ENCODE results near the gene NDST3.
A peak's percentile ranks its signal among the peaks of the same experiment; 100 is the strongest.

NDST3 gene

DNA sequence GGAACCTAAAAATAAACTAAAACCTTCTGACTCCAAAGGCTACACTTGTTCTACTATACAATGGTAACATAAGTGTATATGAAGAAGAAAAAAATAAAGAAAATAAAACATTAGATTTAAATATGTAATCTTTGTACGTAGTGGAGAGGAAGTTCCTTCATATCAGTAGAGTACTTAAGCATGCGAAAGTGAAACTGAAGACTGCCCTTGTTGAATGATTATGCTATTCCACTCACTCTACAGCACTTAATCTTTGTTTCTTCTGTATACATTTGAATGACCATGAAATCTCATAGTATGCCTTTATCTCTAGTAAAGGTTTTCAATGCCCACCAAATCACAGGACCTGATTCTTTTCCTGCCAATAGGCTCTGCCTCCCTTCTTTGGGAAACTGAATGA is 78.9 kb downstream of the NDST3 start:
- Histone ChIP-seq H3K4me1 (no peaks in the 10 kb centered on the region), H3K9ac (no peak overlapping the region), H3K4me3 (no peak overlapping the region), H4K20me1 (no peaks in the 10 kb centered on the region), H3K27ac (no peak overlapping the region), H3K36me3 (no peaks in the 10 kb centered on the region), H3K4me2 (0 out of 2 replicates have a peak overlapping the region, but pooled peaks have one; percentile 18), H3K27me3 (no peaks in the 10 kb centered on the region), H3K9me3 (no peaks in the 10 kb centered on the region)
- no peak for TF ChIP-seq Cebpa-rat (IDR thresholded peaks at IDR 0.05)

DNA sequence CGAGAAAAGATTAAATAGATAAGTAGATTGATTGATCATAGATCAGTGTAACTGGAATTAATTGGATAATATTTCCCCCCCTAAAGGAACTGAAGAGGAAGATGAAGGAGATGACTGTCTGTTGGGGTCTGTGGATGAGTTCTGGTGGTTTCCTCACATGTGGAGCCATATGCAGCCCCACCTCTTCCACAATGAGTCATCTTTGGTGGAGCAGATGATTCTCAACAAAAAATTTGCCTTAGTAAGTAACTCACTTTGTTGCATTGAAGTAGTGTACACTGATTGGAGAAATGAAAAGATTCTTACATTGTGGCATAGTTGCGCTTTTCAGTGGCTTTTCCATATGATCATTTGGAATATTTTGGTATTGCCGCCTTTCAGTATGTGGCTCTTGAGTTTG is 80.4 kb downstream of the NDST3 start:
- no peak overlapping the region for H3K4me2 ChIP-seq
- H3K9me3 ChIP-seq, result no peaks in the 10 kb centered on the region
- no peaks in the 10 kb centered on the region for H3K4me1 ChIP-seq
- H3K27me3 ChIP-seq, result no peaks in the 10 kb centered on the region
- H3K4me3 ChIP-seq, result no peak overlapping the region
- H3K27ac ChIP-seq, result no peak overlapping the region
- no peaks in the 10 kb centered on the region for H3K36me3 ChIP-seq
- TF ChIP-seq Cebpa-rat (IDR thresholded peaks at IDR 0.05), result no peak
- no peaks in the 10 kb centered on the region for H4K20me1 ChIP-seq
- no peak overlapping the region for H3K9ac ChIP-seq

DNA sequence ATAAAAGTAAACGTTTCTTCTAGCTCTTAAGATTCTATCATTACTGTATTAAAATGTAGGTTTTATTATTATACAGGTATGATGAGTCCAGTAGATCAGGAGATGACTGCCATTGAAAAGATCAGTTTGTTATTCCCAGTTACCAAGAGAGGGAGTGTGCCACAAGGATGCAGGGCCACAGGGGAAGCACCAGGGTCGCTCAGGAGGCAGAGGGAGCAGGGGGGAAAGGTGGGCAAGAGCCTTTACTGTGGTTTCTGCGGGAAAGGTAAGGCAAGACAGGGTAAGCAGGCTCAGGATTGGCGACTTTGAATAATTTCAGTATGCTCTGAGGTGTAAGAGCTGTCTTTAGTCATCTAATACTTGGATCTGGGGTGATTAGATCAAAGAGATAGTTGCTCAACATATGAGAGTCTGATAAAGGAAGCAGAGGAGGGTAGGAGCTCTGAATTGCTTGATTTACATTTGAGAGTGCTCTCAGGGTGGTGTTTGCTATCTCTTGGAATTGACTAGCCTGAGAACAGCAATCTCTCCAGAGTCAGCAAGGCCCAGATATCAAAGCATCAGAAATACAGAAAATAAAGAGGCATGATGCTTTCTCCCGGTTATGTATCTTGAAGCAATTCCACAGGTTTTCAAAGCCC is 86.0 kb downstream of the NDST3 start:
- Histone ChIP-seq H3K36me3 (no peaks in the 10 kb centered on the region), H3K9ac (no peak overlapping the region), H3K27ac (no peak overlapping the region), H3K4me1 (no peaks in the 10 kb centered on the region), H4K20me1 (no peaks in the 10 kb centered on the region), H3K27me3 (no peaks in the 10 kb centered on the region), H3K9me3 (no peaks in the 10 kb centered on the region), H3K4me2 (no peak overlapping the region), H3K4me3 (no peak overlapping the region)
- no peak for TF ChIP-seq Cebpa-rat (IDR thresholded peaks at IDR 0.05)

DNA sequence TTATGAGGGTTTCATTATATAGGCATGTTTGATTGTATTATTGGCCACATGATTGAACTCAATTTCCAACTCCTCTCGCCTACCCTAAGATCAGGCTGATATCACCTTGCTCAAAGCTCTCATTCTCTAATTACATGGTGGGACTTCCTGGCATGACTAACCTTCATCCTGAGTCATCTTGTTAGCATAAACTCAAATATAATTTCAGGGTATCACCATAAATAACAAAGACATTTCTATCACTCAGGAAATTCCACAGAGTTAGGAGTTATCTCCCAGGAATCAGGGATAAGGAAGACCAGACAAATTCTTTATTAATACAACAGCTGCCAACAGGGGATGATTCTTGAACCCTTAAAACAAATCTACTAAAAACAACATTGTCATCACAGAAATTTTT is 90.7 kb downstream of the NDST3 start:
- Histone ChIP-seq H3K27me3 (no peaks in the 10 kb centered on the region), H4K20me1 (no peaks in the 10 kb centered on the region), H3K4me3 (no peak overlapping the region), H3K9ac (no peak overlapping the region), H3K4me2 (no peak overlapping the region), H3K27ac (no peak overlapping the region), H3K36me3 (no peaks in the 10 kb centered on the region), H3K9me3 (no peaks in the 10 kb centered on the region), H3K4me1 (no peaks in the 10 kb centered on the region)
- no peak for TF ChIP-seq Cebpa-rat (IDR thresholded peaks at IDR 0.05)

DNA sequence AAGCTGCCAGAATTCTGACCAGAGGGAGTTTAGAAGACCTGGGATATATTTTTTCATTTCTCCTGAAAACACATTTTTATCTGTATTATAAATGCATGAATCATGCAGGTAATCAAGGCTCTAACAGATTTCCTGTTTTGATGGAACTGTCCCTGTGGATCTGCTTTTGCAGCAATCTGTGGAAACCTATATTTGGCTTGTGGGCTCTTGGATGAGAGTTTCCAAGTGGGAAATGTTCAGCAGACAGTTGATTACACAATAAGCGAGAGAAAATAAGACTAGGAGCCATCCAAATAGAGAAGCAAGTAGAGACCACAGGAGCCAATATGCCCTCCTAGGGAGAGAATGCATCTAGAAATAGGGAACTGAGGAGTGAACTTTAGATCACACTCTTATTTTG is 105.0 kb downstream of the NDST3 start:
- H3K4me2 ChIP-seq, result no peak overlapping the region
- no peaks in the 10 kb centered on the region for H3K4me1 ChIP-seq
- no peak for TF ChIP-seq Cebpa-rat (IDR thresholded peaks at IDR 0.05)
- no peaks in the 10 kb centered on the region for H3K36me3 ChIP-seq
- H4K20me1 ChIP-seq, result no peaks in the 10 kb centered on the region
- H3K4me3 ChIP-seq, result no peak overlapping the region
- no peaks in the 10 kb centered on the region for H3K9me3 ChIP-seq
- H3K9ac ChIP-seq, result no peak overlapping the region
- H3K27ac ChIP-seq, result no peak overlapping the region
- H3K27me3 ChIP-seq, result no peaks in the 10 kb centered on the region

DNA sequence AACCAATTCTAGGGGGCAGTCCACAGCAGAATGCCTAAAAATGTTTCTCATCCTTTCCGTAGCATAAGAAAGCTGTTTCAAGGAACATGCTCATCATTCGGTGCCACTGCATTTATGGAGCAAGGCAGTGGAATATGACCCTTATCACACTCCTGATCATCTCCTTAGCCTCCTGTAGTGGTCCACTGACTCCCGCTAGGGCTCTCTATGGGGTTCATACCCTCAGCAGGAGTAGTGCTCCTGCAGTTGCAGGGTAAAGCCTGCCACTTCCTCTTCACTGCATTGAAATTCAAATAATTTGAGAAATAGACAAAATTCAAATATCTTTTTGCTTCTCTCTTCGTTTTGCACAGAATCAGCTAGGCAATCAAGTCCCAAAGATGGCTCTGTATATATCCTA is 107.0 kb downstream of the NDST3 start:
- H3K27me3 ChIP-seq, result no peaks in the 10 kb centered on the region
- H3K9me3 ChIP-seq, result no peaks in the 10 kb centered on the region
- H3K9ac ChIP-seq, result no peak overlapping the region
- H3K27ac ChIP-seq, result no peak overlapping the region
- H3K36me3 ChIP-seq, result no peaks in the 10 kb centered on the region
- H4K20me1 ChIP-seq, result no peaks in the 10 kb centered on the region
- no peak for TF ChIP-seq Cebpa-rat (IDR thresholded peaks at IDR 0.05)
- H3K4me3 ChIP-seq, result no peak overlapping the region
- H3K4me1 ChIP-seq, result no peaks in the 10 kb centered on the region
- H3K4me2 ChIP-seq, result no peak overlapping the region

DNA sequence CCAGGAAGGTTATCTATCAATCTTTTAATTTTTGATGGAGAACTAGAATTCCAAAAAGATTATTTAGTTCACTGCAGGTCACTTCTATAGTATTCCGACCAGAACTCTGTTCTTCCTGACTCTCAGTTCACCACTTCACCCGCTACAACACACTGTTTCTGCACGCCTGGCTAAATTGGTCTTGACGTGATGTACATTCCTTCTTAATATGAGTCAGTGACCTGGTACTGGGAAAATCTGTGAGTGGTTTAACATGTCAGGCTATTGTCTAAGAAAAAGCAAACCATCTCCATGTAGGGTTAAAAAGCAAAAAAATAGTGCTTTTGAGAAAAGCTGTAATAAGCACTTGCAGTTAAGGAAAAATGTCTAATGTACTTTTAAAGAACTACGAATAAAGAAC is 120.4 kb downstream of the NDST3 start:
- Histone ChIP-seq H4K20me1 (no peaks in the 10 kb centered on the region), H3K36me3 (no peaks in the 10 kb centered on the region), H3K9me3 (peaks cover under 1% of the 10 kb centered on the region), H3K9ac (no peak overlapping the region), H3K27me3 (no peaks in the 10 kb centered on the region), H3K27ac (no peak overlapping the region), H3K4me3 (no peak overlapping the region), H3K4me1 (no peaks in the 10 kb centered on the region), H3K4me2 (no peak overlapping the region)
- no peak for TF ChIP-seq Cebpa-rat (IDR thresholded peaks at IDR 0.05)

DNA sequence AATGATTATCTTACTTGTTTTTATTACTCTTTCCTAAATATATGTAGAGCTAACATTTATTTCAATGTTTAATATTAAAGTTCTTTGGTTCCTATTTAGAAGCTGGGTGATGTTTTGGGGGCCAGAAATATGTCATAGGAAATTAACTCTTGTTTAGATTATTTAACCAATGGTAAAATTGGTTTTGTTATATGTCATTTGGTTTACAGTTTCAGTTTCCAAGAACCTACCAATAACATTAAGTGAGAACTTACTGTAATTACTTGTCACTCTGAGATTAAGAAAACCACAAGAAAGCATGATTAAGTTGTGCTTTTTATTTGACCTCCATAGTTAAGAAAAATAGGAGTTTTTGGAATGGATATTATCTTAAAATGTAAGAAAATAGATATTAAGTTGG is 121.2 kb downstream of the NDST3 start:
- no peak overlapping the region for H3K4me3 ChIP-seq
- no peaks in the 10 kb centered on the region for H3K4me1 ChIP-seq
- H3K4me2 ChIP-seq, result no peak overlapping the region
- H4K20me1 ChIP-seq, result no peaks in the 10 kb centered on the region
- H3K27ac ChIP-seq, result no peak overlapping the region
- peaks cover 7% of the 10 kb centered on the region for H3K9me3 ChIP-seq
- H3K36me3 ChIP-seq, result no peaks in the 10 kb centered on the region
- no peak for TF ChIP-seq Cebpa-rat (IDR thresholded peaks at IDR 0.05)
- no peak overlapping the region for H3K9ac ChIP-seq
- no peaks in the 10 kb centered on the region for H3K27me3 ChIP-seq

DNA sequence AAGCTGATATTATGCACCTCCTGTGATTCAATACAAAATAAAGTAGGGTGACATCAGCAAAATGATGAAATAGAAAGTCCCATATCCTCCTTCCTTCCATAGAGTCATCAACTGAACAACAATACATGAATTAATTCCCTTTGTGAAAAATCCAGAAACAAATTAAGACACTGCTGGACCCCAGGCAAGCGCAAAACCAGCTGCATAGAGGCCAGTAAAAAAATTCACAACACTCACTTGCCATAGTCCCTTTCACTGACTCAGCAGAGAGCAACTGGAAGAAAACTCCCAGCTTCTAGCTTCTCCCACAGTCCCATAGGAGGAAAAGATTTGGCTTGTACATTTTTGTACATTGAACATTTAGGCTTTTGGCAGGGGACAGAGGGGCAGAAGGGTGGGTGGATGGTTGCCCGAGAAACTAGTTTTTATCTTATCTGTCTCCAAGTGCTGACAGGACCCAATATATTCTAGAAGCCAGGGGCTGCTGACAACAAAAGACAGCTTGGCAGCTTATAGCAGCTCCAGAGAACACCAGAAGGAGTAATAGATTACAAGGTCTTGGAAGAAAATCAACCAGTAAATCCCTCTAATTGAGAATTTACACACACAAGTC is 124.6 kb downstream of the NDST3 start:
- Histone ChIP-seq H3K9ac (no peak overlapping the region), H3K4me2 (no peak overlapping the region), H3K4me3 (no peak overlapping the region), H3K27me3 (no peaks in the 10 kb centered on the region), H3K36me3 (no peaks in the 10 kb centered on the region), H3K9me3 (peaks cover 7% of the 10 kb centered on the region), H3K27ac (no peak overlapping the region), H3K4me1 (no peaks in the 10 kb centered on the region), H4K20me1 (no peaks in the 10 kb centered on the region)
- no peak for TF ChIP-seq Cebpa-rat (IDR thresholded peaks at IDR 0.05)

DNA sequence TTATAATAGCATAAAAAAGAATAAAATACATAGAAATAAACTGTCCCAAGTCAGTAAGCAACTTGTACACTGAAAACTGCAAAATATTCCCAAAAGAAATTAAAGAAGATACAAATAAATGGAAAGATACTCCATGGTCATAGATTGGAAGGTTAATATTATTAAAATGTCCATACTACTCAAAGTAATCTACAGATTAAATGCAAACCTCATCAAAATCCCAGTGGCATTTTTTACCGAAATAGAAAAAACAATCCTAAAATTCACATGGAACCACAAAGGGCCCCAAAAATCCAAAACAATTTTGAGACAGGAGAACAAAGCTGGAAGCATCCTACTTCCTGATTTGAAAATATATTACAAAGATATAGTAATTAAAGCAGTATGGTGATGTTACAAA is 133.0 kb downstream of the NDST3 start:
- TF ChIP-seq Cebpa-rat (IDR thresholded peaks at IDR 0.05), result no peak
- H3K4me2 ChIP-seq, result no peak overlapping the region
- no peak overlapping the region for H3K9ac ChIP-seq
- no peaks in the 10 kb centered on the region for H4K20me1 ChIP-seq
- H3K4me1 ChIP-seq, result no peaks in the 10 kb centered on the region
- H3K9me3 ChIP-seq, result peaks cover 13% of the 10 kb centered on the region; the same call in 1 of the 2 replicates
- no peak overlapping the region for H3K4me3 ChIP-seq
- no peaks in the 10 kb centered on the region for H3K36me3 ChIP-seq
- H3K27me3 ChIP-seq, result no peaks in the 10 kb centered on the region
- no peak overlapping the region for H3K27ac ChIP-seq

Data from BLaER1 (cell line).